Ishikawa (cell line): ENCODE measurements around the gene RNLS.

ENCODE experiments used
- CEBPB ChIP-seq: IDR thresholded peaks from 2 replicates; pipeline ENCODE4 v1.6.1; 2012
- CREB1 ChIP-seq: IDR thresholded peaks from 2 replicates; pipeline ENCODE4 v1.6.1; 2012; ENCODE audit warnings: low read depth
- EGR1 ChIP-seq: IDR thresholded peaks from 2 replicates; pipeline ENCODE4 v1.6.1; 2012
- EP300 ChIP-seq: IDR thresholded peaks from 2 replicates; pipeline ENCODE4 v1.6.1; 2012; ENCODE audit warnings: borderline replicate concordance
- FOXM1 ChIP-seq: IDR thresholded peaks from 2 replicates; pipeline ENCODE4 v1.6.1; 2012; ENCODE audit warnings: low read depth, borderline replicate concordance
- MAX ChIP-seq: IDR thresholded peaks from 2 replicates; pipeline ENCODE4 v1.6.1; 2012
- REST ChIP-seq: IDR thresholded peaks from 2 replicates; pipeline ENCODE4 v1.6.1; 2012; ENCODE audit warnings: low read depth, mild to moderate bottlenecking
- TAF1 ChIP-seq: IDR thresholded peaks from 2 replicates; pipeline ENCODE4 v1.6.1; 2012; ENCODE audit warnings: low read depth, mild to moderate bottlenecking
- TCF12 ChIP-seq: IDR thresholded peaks from 2 replicates; pipeline ENCODE4 v1.6.1; 2012; ENCODE audit warnings: low read depth

GRCh38 chr10:88439932-88440331, 143.2 kb downstream of the RNLS start:
- TF ChIP-seq EGR1 (no peak), CEBPB (no peak), MAX (no peak), TCF12 (no peak), REST (no peak), FOXM1 (no peak), TAF1 (no peak), EP300 (no peak), CREB1 (no peak)
